GM12878 (cell line): Measurements from ENCODE around the gene SGSM2.

ENCODE experiments used
- ATF2 ChIP-seq: IDR thresholded peaks from 2 replicates; pipeline ENCODE4 v1.6.1; 2012; ENCODE audit warnings: low read length, inconsistent platforms
- CTCF ChIP-seq, 3 experiments: IDR thresholded peaks in 2 of 3; conservative IDR thresholded peaks in 1 of 3; 2 replicates each; pipeline ENCODE4 v1.5.1; 2011; ENCODE audit warnings: low read depth in 3 of 3, low read length in 3 of 3, mild to moderate bottlenecking in 3 of 3, control low read depth in 2 of 3, moderate library complexity in 2 of 3, inconsistent platforms in 1 of 3, mixed read lengths in 1 of 3; ENCODE audit not compliant: control insufficient read depth in 2 of 3, insufficient read depth in 1 of 3; ENCODE audit errors: extremely low read depth in 1 of 3
- ESRRA ChIP-seq: IDR thresholded peaks from 2 replicates; pipeline ENCODE4 v1.6.1; 2012; ENCODE audit warnings: mild to moderate bottlenecking, low read length, improper control_type of control experiment
- EZH2 ChIP-seq: IDR thresholded peaks from 2 replicates; pipeline ENCODE4 v1.6.1; 2012; ENCODE audit warnings: low read depth, mild to moderate bottlenecking, control low read depth, inconsistent platforms, low read length, borderline replicate concordance; ENCODE audit not compliant: control insufficient read depth
- NFYB ChIP-seq: IDR thresholded peaks from 2 replicates; pipeline ENCODE4 v1.6.1; 2011; ENCODE audit warnings: low read depth, mild to moderate bottlenecking, low read length, improper control_type of control experiment, moderate library complexity; ENCODE audit not compliant: insufficient read depth
- PAX8 ChIP-seq: fragments of 450-650 bp; IDR thresholded peaks from 2 replicates; pipeline ENCODE4 v1.6.1; 2017; ENCODE audit warnings: mild to moderate bottlenecking, moderate library complexity
- POLR2A ChIP-seq: IDR thresholded peaks from 2 replicates; pipeline ENCODE4 v1.6.1; 2011; ENCODE audit warnings: low read depth, mild to moderate bottlenecking, low read length
- RFX5 ChIP-seq: IDR thresholded peaks from 2 replicates; pipeline ENCODE4 v1.6.1; 2011; ENCODE audit warnings: low read depth, low read length, improper control_type of control experiment
- TAF1 ChIP-seq: IDR thresholded peaks from 2 replicates; pipeline ENCODE4 v1.6.1; 2011; ENCODE audit warnings: mild to moderate bottlenecking, low read depth, low read length, borderline replicate concordance
- ZNF274 ChIP-seq: IDR thresholded peaks from one replicate; pipeline ENCODE4 v1.8.0; 2011; ENCODE audit not compliant: insufficient read length, insufficient read depth

- TF ChIP-seq CTCF (IDR thresholded peaks at IDR 0.05 in 2 of 3, conservative IDR thresholded peaks at IDR 0.05 in 1 of 3; ENCODE audit: control insufficient read depth in 2 of 3, extremely low read depth in 1 of 3, insufficient read depth in 1 of 3, low read depth in 3 of 3, low read length in 3 of 3) = no peak
- TF ChIP-seq NFYB = no peak
- TF ChIP-seq ATF2 = no peak
- TF ChIP-seq POLR2A = no peak
- TF ChIP-seq EZH2 = no peak
- no peak for TF ChIP-seq TAF1
- no peak for TF ChIP-seq PAX8
- TF ChIP-seq RFX5 = no peak
- no peak for TF ChIP-seq ZNF274
- TF ChIP-seq ESRRA = no peak
These were observed 32.9 kb downstream of the SGSM2 start for GRCh38 chr17:2370211-2370589.
